Fibroblast of the aortic adventitia (primary cell): ENCODE results near the gene ZNF462. TPM values are rescaled to one million over a fixed set of nuclear protein-coding genes. Genes with fewer than 3 reads are reported as not detected.

Source experiments
- DNase-seq: peaks from one replicate; pipeline ENCODE4 v3.0.0-alpha.2; 2010; ENCODE audit warnings: low read depth
- H3K4me3 ChIP-seq: 2 replicates; pipeline ENCODE4 v1.5.1; 2011; ENCODE audit warnings: low read depth, mild to moderate bottlenecking, control low read depth, low read length, moderate library complexity
- total RNA-seq: library from RNA; depleted of rRNA; stranded (reverse); fragments of >200 nt; gene quantifications from 2 replicates; pipeline ENCODE4 v1.2.3, GENCODE V29; 2012; ENCODE audit warnings: low replicate concordance
- TF ChIP-seq, protein P1 (sequence below): IDR thresholded peaks from 2 replicates; pipeline ENCODE4 v1.5.1; 2011; ENCODE audit warnings: mild to moderate bottlenecking, low read length, control low read depth, inconsistent platforms; ENCODE audit not compliant: insufficient read depth

ZNF462 gene
- total RNA-seq, 1 donor = 9.1 TPM

DNA sequence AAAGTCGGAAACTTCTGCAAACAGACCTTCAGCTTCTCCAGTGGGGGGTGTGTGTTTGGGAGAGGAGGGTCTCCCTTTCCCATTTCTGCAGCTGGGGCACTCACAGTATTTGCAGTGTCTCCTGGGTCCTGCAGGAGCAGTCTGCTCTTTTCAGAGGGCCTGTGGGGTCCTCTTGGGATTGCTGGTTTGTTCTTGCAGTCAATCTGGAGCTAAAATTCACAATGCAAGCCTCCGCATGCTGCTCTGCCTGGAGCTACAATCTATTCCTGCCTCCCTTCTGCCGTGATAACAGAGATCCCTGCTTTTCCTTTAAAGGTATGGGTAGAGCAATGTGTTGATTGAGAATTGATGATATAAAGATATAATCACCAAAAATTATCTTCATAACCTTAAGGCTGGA, 43.2 kb downstream of the ZNF462 start:
- TF ChIP-seq, protein P1, sequence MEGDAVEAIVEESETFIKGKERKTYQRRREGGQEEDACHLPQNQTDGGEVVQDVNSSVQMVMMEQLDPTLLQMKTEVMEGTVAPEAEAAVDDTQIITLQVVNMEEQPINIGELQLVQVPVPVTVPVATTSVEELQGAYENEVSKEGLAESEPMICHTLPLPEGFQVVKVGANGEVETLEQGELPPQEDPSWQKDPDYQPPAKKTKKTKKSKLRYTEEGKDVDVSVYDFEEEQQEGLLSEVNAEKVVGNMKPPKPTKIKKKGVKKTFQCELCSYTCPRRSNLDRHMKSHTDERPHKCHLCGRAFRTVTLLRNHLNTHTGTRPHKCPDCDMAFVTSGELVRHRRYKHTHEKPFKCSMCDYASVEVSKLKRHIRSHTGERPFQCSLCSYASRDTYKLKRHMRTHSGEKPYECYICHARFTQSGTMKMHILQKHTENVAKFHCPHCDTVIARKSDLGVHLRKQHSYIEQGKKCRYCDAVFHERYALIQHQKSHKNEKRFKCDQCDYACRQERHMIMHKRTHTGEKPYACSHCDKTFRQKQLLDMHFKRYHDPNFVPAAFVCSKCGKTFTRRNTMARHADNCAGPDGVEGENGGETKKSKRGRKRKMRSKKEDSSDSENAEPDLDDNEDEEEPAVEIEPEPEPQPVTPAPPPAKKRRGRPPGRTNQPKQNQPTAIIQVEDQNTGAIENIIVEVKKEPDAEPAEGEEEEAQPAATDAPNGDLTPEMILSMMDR = no peak
- no peak overlapping the region for H3K4me3 ChIP-seq

DNA sequence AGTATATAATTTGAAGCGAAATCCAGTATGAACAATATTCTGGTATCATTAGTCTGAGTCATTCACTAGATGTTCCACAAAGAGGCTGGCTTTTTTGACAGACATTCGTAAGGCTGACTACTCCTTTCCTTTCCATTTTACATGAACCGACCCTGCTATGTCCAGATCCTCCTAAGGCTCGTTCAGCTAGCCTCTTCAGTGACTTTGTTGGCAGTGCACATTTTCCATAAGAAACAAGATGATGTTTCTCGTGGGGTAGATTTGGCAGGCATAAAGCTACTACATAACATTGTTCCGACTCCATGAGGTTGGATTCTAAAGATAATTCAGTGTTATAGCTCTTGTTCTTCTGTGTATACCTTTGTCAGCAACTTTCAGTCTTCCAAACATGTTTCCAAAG, 49.0 kb downstream of the ZNF462 start:
- TF ChIP-seq, protein P1 = no peak
- no peak for DNase-seq

More for the DNA sequence above, 43.2 kb downstream of the ZNF462 start:
- DNase-seq = no peak

DNA sequence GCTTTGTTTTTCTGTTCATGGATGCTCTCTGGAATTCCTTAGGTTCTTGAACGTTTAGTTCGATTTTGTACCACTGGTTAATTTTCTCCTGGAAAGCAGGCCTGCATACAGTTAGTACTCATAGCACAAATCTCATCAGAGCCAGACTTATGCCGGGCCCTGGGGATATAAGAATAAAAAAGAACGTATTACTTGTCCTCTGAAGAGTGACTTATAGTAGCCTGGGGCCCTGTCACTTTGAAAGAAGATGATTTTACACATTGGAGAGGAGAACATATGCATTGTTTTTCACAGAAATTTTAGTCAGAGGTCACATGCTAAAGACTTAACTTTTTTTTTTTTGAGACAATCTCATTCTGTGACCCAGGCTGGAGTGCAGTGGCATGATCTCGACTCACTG, 50.3 kb downstream of the ZNF462 start:
- TF ChIP-seq, protein P1 = no peak
- H3K4me3 ChIP-seq = no peak overlapping the region
- no peak for DNase-seq

More for the DNA sequence above, 49.0 kb downstream of the ZNF462 start:
- H3K4me3 ChIP-seq = no peak overlapping the region

DNA sequence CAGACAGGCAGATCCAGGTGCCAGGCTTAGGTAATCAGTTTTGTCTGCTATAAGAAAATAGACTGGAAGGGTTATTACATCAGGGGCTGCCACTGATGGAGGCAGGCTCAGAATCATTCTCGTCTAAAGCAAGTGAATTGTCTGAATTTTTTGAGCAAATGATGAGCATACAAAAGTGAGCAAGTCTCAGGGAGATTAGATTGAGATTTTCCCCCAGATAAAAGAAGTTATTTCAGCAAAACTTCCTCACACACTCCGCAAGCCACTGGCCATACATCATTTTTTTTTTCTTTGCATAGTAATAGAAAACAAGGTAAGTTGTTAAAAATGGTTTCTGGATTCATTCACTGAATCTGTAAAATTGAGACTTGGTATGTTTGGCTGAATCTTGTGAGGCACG, 52.9 kb downstream of the ZNF462 start:
- no peak for DNase-seq
- TF ChIP-seq, protein P1 = no peak
- no peak overlapping the region for H3K4me3 ChIP-seq

DNA sequence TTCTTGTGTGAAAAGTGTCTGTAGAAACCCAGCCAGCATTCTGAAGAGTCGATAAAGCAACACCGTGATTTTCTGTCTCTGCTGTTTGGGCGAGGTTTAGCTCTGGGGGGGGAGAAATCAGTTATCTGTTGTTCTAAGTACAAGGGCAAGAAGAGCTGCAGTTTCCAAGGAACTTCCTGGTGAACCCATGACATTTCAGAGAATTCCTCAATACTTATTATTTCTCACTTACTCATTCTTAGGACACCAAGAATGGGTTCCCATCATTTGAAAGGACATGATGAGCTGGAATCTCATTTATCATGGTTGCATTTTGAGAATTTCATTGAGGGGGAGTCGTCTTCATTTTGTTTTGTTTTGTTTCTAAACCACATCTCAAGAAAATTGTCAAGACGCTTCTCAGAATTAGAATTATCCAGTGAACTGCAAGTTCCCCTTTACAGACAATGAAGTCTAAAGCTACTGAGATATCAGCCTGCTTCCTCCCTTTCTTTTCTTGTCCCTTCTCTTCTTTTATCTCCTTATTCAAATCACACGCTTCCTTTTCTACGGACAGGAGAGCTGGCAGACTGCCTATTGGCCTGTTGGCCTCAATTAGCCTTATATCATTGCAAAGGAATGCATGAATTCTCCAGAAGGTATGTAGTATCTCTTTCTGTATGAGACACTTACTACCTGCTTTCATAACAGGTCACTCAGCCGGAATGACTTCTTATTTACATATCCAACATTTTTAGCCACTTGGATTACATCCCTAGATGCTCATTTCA, 53.7 kb downstream of the ZNF462 start:
- no peak overlapping the region for H3K4me3 ChIP-seq
- DNase-seq = peak; percentile 83
- TF ChIP-seq, protein P1 = no peak

DNA sequence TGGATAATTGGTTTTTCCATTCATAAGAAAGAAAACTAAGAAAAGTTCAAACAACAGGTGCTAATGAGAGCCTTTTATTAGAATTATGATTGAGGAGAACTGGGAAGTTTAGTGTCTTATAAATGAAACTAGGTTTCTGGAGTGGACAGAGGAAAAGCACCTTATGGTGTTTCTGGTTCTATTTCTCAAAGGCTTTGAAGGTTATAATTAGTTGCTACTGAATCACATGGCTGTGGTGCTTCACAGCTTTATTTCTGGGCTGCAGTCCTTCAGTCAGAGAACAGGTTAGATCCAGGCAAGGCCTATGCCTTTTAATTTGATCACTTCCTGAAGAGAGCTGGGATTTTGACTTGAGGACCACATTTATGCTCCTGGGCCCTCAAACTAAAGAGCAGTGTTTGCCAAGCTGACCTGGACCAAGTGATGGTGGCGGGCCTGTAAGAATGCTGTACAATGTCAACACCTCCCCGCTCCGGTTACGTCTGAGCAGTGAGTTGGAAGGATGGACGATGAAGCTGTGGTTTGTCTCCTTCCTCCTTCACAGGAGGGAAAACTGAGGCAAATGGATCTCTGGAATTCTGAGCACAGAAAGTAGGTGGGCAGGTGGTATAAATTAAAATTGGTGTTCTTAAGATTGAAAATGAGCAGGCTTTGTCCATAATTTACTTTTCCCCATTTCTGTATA, 56.0 kb downstream of the ZNF462 start:
- TF ChIP-seq, protein P1 = no peak
- H3K4me3 ChIP-seq = no peak overlapping the region
- DNase-seq = no peak

DNA sequence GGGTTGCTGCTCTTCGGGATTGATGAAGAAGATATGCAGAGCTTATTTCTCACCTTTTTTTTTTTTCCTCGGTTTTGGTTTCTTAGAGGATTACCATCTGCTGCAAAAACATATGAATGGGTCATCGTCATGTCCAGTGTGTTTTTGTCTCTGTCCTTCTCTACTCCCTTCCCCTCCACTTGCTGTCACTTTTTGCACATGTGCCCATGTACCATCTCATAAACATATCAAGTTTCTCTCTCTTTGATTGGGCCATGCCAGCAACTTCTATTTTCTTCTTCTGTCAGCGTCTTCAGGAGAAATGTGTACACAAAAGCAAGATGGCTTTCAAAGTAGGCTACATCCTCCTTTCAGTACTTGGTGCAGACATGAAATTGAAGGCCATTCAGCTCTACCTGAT, 57.1 kb downstream of the ZNF462 start:
- no peak overlapping the region for H3K4me3 ChIP-seq
- no peak for DNase-seq
- TF ChIP-seq, protein P1 = no peak
